Retinal pigment epithelial cell (primary cell): ENCODE results near the gene SLX9.

Source experiments
- DNase-seq: peaks from one replicate; pipeline ENCODE4 v3.0.0-alpha.2; 2010; ENCODE audit warnings: low read depth
- H3K4me3 ChIP-seq: 2 replicates; pipeline ENCODE4 v1.5.1; 2011; ENCODE audit warnings: mild to moderate bottlenecking, low read length, control low read depth, moderate library complexity
- CTCF ChIP-seq: conservative IDR thresholded peaks from 2 replicates; pipeline ENCODE4 v1.5.1; 2011; ENCODE audit warnings: low read depth, low read length, control low read depth, inconsistent platforms

The SLX9 gene

GRCh38 chr21:44907966-44908895 lies 31.6 kb upstream of the SLX9 start:
- TF ChIP-seq CTCF, result no peak
- H3K4me3 ChIP-seq, result no peak overlapping the region
- no peak for DNase-seq

- H3K4me3 ChIP-seq, result no peak overlapping the region
- no peak for DNase-seq
- no peak for TF ChIP-seq CTCF
Measured at GRCh38 chr21:44908908-44909307, 30.9 kb upstream of the SLX9 start.

- DNase-seq, result no peak
- no peak for TF ChIP-seq CTCF
- no peak overlapping the region for H3K4me3 ChIP-seq
Measured at GRCh38 chr21:44909719-44910118, 30.1 kb upstream of the SLX9 start.

- no peak for TF ChIP-seq CTCF
- no peak overlapping the region for H3K4me3 ChIP-seq
- no peak for DNase-seq
Measured at GRCh38 chr21:44910229-44911067, 29.4 kb upstream of the SLX9 start.

- H3K4me3 ChIP-seq, result no peak overlapping the region
- TF ChIP-seq CTCF, result no peak
Measured at GRCh38 chr21:44911068-44911383, 28.8 kb upstream of the SLX9 start.

GRCh38 chr21:44911384-44912157 lies 28.3 kb upstream of the SLX9 start:
- TF ChIP-seq CTCF, result no peak
- H3K4me3 ChIP-seq, result no peak overlapping the region
- no peak for DNase-seq

More at GRCh38 chr21:44911068-44911383, 28.8 kb upstream of the SLX9 start:
- DNase-seq, result no peak
